HS-27A (cell line): Measurements from ENCODE around the gene SYNCRIP.
A peak's percentile ranks its signal among the peaks of the same experiment; 100 is the strongest.
"Not testable (repeated sequence)": the region's sequence is repeated elsewhere in the genome, so short reads cannot be mapped to it uniquely, and the experiment has no call there.

Experiments
- DNase-seq: peaks from one replicate; pipeline ENCODE4 v3.0.0-alpha.2; 2012; ENCODE audit warnings: low read depth, missing footprints

The SYNCRIP gene

DNA sequence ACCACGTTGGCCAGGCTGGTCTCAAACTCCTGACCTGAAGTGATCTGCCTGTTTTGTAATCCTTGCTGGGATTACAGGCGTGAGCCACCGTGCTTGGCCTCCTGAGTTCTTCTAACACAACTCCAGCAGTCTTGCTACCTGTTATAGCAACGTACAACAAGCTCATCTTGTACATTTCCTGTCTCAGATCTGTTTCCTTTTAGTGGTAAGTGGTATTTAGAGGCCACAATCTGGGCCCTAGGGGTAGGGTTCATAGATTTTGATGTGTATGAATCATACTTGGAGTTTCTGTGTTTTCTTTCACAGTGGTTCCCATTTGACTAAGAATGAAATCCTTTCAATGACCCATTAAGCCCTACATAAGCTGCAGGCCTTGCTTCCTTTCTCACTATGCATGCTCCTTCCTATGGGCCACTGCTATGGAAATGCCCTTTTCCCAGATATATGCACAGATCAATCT, 27.1 kb upstream of the SYNCRIP start:
- DNase-seq = no peak

DNA sequence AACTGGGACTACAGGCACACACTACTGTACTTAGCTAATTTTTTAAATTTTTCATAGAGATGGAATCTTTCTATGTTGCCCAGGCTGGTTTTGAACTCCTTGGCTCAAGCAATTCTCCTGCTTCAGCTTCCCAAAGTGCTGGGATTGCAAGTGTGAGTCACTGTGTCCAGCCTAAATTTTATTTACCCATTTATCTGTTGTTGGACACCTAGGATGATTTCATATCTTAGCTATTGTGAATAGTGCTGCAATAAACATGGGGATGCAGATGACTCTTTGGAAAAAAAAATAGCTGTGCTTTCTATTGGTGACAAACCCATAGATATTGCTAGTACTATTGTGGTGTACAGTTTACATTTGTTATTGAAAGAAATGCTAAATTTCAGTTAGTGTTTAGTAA, 19.6 kb upstream of the SYNCRIP start:
- no peak for DNase-seq

- DNase-seq = peak; percentile 71
Measured at GRCh38 chr6:85660181-85660611, 17.5 kb upstream of the SYNCRIP start.

DNA sequence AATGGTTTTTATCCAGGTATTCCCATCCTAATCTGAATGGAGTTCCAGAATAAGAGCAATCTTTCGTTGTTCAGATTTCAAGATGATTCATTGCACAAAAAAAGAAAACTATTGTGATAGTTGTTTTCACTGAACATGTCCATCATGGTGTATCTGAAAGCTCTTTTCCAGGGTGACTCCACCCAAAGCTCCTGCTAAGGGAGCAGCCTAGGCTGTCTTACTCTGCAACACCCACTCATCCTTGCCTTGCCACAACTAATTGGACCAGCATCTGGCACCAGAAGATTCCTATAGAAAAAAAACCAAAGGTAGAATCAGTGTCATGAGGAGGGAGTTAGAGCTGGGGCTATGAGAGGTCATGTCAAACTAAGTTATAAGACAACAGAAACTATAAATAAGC, 7.9 kb upstream of the SYNCRIP start:
- no peak for DNase-seq

GRCh38 chr6:85644279-85644762, 1.6 kb upstream of the SYNCRIP start:
- no peak for DNase-seq

- peak; percentile 53 for DNase-seq
Measured at GRCh38 chr6:85643537-85644278, 1.0 kb upstream of the SYNCRIP start.

GRCh38 chr6:85641897-85642773, 551 bp downstream of the SYNCRIP start:
- DNase-seq = no peak

GRCh38 chr6:85641522-85641896, 1.2 kb downstream of the SYNCRIP start:
- DNase-seq = no peak

- DNase-seq = no peak
Measured at GRCh38 chr6:85640821-85641220, 1.9 kb downstream of the SYNCRIP start.

DNA sequence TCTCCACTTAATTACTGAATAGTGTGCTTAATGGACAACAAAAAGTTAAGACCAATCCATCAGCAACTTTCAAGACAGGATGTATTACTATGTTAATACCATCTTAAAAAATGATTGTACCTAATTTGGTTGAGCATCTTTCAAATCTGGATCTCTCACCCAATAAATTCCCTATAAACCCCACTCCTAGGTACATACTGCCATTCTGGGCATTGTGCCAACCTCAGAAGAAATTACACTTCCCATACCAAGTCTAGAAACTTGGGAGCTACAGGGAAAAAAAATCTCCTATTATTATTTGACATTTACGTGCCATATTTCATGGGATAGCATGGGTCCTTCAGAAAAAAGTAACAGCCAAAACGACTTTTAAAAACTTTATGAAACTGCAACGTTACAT, 5.1 kb downstream of the SYNCRIP start:
- no peak for DNase-seq

GRCh38 chr6:85632164-85632942, 10.3 kb downstream of the SYNCRIP start:
- no peak for DNase-seq

DNA sequence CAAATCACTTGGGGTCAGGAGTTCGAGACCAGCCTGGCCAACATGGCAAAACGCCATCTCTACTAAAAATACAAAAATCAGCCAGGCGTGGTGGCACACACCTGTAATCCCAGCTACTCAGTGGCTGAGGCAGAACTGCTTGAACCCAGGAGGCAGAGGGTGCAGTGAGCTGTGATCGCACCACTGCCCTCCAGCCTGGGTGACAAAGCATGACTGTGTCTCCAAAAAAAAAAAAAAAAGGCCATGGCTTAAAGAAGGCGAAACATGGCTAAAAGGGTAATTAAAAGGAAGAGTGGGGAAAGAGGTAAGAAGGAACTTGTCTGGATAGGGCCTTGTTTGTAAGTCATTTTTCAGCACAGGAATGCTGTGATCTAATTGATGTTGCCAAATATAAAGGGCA, 11.6 kb downstream of the SYNCRIP start:
- not testable (repeated sequence) for DNase-seq

DNA sequence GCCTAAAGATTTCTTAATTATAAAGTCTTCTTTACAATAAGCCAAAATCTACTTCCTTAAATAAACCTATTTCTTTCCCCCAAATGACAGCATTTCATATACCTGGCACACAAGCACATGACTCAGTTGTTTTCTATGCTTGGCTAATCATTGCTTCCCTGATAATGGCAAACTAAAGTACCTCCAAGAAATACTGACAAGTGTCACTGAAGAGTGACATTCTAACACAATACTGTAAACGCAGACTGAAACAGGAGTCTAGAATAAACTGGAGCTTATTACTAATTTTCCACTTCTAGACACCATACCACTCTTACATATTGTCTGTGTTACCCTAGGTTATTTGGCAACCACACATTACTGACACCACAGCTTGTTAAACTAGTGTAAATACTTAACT, 14.3 kb downstream of the SYNCRIP start:
- DNase-seq = no peak

DNA sequence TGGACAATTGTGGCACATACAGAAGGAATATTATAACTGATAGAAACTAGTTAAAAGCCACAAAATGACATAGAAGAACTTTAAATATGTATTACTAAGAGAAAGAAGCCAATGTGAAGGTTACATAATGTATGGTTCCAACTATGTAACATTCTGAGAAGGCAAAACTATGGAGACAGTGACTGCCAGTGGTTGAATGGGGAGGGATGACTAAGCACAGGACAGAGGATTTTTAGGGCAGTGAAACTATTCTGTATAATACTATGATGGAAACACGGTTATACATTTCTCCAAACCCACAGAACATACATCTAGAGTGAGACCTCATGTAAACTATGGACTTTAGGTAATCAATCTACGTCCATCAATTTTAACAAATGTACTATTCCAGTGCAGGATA, 22.4 kb downstream of the SYNCRIP start:
- no peak for DNase-seq

DNA sequence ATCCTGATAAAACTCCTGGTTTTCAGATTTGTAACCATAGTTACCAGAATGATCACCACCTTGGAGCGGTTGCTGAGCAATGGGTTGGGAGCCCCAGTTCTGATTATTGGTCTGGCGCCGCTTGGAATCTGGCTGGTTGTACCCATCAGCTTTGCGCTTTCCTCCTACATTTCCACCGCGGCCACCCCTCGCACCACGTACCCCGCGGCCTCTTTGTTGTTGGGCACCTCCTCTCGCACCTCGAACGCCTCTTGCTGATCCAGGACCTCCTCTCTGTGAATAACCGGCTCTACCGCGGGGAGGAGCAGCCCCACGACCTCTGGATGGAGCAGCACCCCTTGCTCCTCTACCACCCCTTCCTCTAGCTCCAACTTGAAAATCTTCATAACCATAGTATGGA, 27.9 kb downstream of the SYNCRIP start:
- no peak for DNase-seq

DNA sequence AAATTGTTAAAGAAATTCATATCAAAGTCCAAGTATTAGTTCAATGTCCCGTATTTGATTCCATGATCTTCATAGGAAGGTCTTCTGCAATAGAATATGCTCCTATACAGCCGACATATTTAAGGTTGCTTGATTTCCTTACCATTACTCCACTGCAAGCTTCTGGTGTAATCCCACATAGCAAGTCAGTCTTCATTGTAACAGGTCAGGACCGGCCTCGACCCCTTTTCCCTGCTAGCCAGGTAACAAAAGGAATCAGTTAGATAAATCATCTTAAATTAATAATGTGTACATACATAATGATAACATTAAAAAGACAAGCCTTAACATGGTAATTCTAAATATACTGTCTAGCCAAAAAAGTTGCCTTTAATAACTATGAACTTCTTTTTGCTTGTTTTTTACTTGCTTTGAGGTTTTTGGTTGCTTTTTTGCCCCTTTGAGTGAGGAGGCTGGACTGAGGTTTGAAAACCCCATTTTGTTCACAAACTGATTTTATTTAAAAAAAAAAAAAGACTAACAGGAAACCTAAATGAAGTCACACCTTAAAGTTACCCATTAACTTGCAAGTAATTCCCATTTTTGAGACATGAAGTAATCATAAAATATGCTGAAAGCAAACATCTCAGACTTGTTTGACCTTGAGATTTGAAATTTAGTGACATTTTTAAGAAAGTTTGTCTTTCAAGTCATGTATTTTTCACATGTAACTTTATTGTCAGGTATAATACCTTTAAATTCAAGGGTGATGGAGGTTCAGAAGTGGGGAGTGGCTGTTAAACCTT, 29.8 kb downstream of the SYNCRIP start:
- no peak for DNase-seq

GRCh38 chr6:85610182-85610895, 32.3 kb downstream of the SYNCRIP start:
- no peak for DNase-seq

DNA sequence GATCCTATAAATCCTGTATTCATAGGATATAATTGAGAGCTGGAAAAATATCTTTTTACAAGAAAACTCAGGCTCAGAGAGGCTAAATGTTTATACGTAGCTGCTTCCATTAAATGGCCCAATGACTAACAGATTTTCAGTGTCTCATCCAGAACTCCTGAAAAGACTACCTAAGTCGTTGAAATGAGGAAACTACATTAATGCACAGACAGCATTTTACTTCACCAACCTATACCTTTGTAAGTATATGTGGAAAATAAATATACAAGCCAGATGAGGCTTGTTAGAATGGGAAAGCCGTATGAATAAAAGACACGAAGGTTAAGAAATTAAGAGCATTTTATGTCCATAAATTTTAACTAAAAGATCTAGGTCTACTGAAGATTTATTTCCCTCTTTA, 40.6 kb downstream of the SYNCRIP start:
- DNase-seq = no peak

DNA sequence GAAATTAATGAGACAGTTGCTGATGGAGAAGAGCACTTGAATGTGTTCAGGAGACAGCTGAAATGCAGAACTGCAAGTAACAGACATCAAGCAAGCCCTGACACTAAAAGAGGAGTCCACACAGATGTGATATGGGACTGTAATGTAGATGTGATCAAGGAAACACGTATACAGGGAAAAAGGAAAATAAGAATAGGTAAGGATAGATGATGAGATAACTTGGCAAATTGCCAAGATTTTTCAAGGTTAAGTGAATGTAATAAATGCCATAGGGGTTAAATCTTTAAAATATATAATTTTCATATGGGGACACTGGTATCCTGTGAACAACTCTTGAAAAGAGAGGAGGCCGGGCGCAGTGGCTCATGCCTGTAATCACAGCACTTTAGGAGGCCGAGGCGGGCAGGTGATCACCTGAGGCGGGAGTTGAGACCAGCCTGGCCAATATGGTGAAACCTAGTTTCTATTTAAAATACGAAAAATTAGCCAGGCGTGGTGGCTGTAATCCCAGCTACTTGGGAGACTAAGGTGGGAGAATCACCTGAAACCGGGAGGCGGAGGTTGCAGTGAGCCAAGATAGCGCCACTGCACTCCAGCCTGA, 41.9 kb downstream of the SYNCRIP start:
- no peak for DNase-seq

DNA sequence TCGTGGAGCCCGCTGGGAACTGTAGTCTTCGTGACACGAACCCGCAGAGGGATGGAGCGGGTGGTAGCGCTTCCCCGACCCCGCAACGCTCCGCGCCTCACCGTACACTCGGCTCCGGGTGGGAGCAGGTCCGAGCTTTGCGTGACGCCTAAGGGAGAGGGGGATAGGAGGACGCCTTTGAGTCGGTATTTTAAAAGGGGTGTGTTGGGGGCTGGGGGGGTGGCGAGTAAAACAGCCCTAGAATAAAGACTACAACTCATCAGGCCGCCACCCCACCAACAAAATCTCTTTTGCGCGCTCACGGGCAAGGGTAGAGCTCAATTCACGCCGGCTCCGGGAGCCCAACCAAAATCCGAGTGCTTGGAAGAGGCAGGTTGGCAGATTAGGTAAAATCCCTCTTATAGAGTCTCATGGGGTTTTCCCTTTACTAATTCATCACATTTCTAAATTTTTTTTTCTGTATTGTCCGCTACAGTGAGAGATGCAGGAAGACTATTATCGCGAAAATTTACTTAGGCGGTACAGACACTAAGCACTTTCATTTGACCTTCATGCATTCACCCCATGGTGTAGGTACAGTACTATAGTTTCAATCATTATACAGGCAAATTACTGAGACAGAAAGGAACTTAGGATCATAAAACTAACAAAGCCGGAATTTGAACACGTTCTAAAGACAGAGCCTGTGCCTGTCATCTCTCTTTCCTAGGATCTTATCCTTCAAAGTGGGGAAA, 48.3 kb downstream of the SYNCRIP start:
- DNase-seq = peak; percentile 7
